Stomach (tissue), 4 donors: ENCODE data around the gene TMEM200B.

Experiments
- EP300 ChIP-seq: sonication (generic); formaldehyde crosslinking; IDR thresholded peaks from one replicate; pipeline ENCODE4 v1.6.1; 2017; ENCODE audit warnings: antibody characterized with exemption
- POLR2A ChIP-seq, 4 donors: fragments of 450-650 bp; IDR thresholded peaks; one replicate each; pipeline ENCODE4 v1.6.1; 2016; ENCODE audit warnings: antibody characterized with exemption in 4 of 4, control low read depth in 2 of 4, mild to moderate bottlenecking in 1 of 4, moderate library complexity in 1 of 4
- POLR2AphosphoS5 ChIP-seq, 3 donors: sonication (generic); formaldehyde crosslinking; IDR thresholded peaks; one replicate each; pipeline ENCODE4 v1.6.1; 2016; ENCODE audit warnings: antibody characterized with exemption in 3 of 3
- TF ChIP-seq, protein P1 (sequence below), 7 experiments: fragments of 450-650 bp in 4 of 7; fragments of 200-600 bp in 3 of 7; sonication (generic) in 3 of 7; IDR thresholded peaks; one replicate each; pipeline ENCODE4 v1.5.1; 2016 to 2019; ENCODE audit warnings: antibody characterized with exemption in 7 of 7, control low read depth in 2 of 7, mild to moderate bottlenecking in 1 of 7

DNA sequence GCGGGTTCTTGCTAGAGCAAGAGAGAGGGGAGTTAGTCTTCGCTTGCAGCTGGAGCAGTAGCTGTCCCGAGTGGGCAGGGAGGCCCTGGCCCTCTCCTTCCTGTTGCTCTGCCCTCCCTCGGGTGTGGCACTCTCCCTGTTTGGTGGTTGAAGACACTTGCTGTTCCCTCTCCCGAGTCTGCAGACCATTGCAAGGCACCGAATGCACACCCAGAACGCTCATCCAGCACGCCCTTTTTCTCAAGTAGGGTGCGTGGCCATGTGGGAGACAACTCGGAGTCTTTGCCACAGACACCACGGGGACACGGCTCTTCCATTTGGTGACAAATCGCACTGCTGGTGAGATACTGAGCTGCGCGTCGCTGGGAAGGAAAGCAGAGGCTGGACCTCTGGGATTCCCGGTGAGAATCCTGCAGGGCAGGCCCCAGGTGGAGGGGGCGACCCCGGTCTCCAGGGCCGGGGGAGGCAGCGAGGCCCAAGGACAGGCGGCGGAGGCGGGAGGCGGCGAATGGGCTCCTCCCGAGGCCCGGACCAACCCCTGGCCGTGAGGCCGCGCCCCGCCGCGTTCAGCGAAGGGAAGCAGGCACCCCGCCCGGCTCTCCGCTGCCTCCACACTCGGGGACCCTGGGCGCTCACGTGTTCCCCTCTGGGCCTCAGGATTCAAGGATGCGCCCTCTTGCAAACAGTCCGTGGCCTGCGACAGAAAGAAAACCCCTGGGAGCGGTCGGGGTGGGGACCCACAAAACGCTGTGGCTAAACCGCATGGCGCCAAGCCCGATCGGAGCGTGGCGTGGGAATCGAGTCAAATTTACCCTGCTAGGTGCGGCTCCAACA is 10.4 kb upstream of the TMEM200B start:
- TF ChIP-seq POLR2A (IDR thresholded peaks at IDR 0.05) (no peak), POLR2AphosphoS5 (IDR thresholded peaks at IDR 0.05) (no peak), EP300 (no peak)
- TF ChIP-seq, protein P1, sequence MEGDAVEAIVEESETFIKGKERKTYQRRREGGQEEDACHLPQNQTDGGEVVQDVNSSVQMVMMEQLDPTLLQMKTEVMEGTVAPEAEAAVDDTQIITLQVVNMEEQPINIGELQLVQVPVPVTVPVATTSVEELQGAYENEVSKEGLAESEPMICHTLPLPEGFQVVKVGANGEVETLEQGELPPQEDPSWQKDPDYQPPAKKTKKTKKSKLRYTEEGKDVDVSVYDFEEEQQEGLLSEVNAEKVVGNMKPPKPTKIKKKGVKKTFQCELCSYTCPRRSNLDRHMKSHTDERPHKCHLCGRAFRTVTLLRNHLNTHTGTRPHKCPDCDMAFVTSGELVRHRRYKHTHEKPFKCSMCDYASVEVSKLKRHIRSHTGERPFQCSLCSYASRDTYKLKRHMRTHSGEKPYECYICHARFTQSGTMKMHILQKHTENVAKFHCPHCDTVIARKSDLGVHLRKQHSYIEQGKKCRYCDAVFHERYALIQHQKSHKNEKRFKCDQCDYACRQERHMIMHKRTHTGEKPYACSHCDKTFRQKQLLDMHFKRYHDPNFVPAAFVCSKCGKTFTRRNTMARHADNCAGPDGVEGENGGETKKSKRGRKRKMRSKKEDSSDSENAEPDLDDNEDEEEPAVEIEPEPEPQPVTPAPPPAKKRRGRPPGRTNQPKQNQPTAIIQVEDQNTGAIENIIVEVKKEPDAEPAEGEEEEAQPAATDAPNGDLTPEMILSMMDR (IDR thresholded peaks at IDR 0.05) = no peak
